ENCODE measurements around the gene DPP6.
"Not testable (repeated sequence)": the region's sequence is repeated elsewhere in the genome, so short reads cannot be mapped to it uniquely, and the experiment has no call there.

Gene DPP6

GRCh38 chr7:154934353-154934952 lies 882.3 kb downstream of the DPP6 start:
- not testable (repeated sequence) for DNase-seq (ENCODE audit: low spot score)

GRCh38 chr7:154937837-154938236 lies 885.6 kb downstream of the DPP6 start:
- DNase-seq (ENCODE audit: low spot score), result no peak

GRCh38 chr7:154942691-154943090 lies 890.5 kb downstream of the DPP6 start:
- DNase-seq (ENCODE audit: low spot score), result no peak

Measured in kidney tubule cell (primary cell).